OCI-M2 (cell line): ENCODE results near the gene SHISA4.

Experiments used
- DNase-seq: peaks from one replicate; lab custom pipeline; 2025; ENCODE audit not compliant: unreplicated experiment; lab: John Stamatoyannopoulos, UW

Gene SHISA4

GRCh38 chr1:201881617-201882016 is 7.1 kb upstream of the SHISA4 start:
- DNase-seq = no peak

GRCh38 chr1:201882665-201883132 is 6.0 kb upstream of the SHISA4 start:
- DNase-seq = no peak

- DNase-seq = no peak
Measured at GRCh38 chr1:201883266-201883665, 5.4 kb upstream of the SHISA4 start.

GRCh38 chr1:201883786-201884185 is 4.9 kb upstream of the SHISA4 start:
- no peak for DNase-seq

- DNase-seq = no peak
Measured at GRCh38 chr1:201884425-201884824, 4.3 kb upstream of the SHISA4 start.

- DNase-seq = no peak
Measured at GRCh38 chr1:201885531-201886075, 3.1 kb upstream of the SHISA4 start.

- DNase-seq = no peak
Measured at GRCh38 chr1:201886103-201886885, 2.4 kb upstream of the SHISA4 start.

- DNase-seq = no peak
Measured at GRCh38 chr1:201887116-201887866, 1.4 kb upstream of the SHISA4 start.

GRCh38 chr1:201889090-201889968 is 631 bp downstream of the SHISA4 start:
- no peak for DNase-seq

GRCh38 chr1:201890223-201890622 is 1.5 kb downstream of the SHISA4 start:
- DNase-seq = no peak

GRCh38 chr1:201890806-201891450 is 2.2 kb downstream of the SHISA4 start:
- no peak for DNase-seq

GRCh38 chr1:201891451-201892045 is 2.9 kb downstream of the SHISA4 start:
- no peak for DNase-seq

- DNase-seq = no peak
Measured at GRCh38 chr1:201892211-201892610, 3.5 kb downstream of the SHISA4 start.

GRCh38 chr1:201893431-201893830 is 4.7 kb downstream of the SHISA4 start:
- no peak for DNase-seq

- no peak for DNase-seq
Measured at GRCh38 chr1:201894343-201895119, 5.8 kb downstream of the SHISA4 start.

GRCh38 chr1:201895120-201895665 is 6.5 kb downstream of the SHISA4 start:
- DNase-seq = no peak

- peak; percentile 41 for DNase-seq
Measured at GRCh38 chr1:201895913-201896807, 7.5 kb downstream of the SHISA4 start.

GRCh38 chr1:201896951-201897391 is 8.3 kb downstream of the SHISA4 start:
- DNase-seq = no peak
